NB4 (cell line): Measurements from ENCODE around the gene NOX5.

ENCODE experiments used
- DNase-seq: peaks from one replicate; pipeline ENCODE4 v3.0.0; 2010; ENCODE audit warnings: low read depth
- H3K4me3 ChIP-seq: one replicate; pipeline ENCODE4 v1.5.1; 2011; ENCODE audit warnings: mild to moderate bottlenecking, low read depth, low read length, moderate library complexity
- MYC ChIP-seq: IDR thresholded peaks from 2 replicates; pipeline ENCODE4 v1.6.1; 2011; ENCODE audit warnings: low read depth, low read length
- POLR2A ChIP-seq: IDR thresholded peaks from 2 replicates; pipeline ENCODE4 v1.6.1; 2011; ENCODE audit warnings: mild to moderate bottlenecking; ENCODE audit not compliant: insufficient read length; ENCODE audit errors: extremely low read depth
- TF ChIP-seq, protein P1 (sequence below): IDR thresholded peaks from one replicate; pipeline ENCODE4 v1.5.1; 2012; ENCODE audit warnings: low read depth, low read length
- TF ChIP-seq, protein P2 (sequence below): IDR thresholded peaks from 2 replicates; pipeline ENCODE4 v1.6.1; 2011; ENCODE audit warnings: low read depth, low read length

The NOX5 gene

DNA sequence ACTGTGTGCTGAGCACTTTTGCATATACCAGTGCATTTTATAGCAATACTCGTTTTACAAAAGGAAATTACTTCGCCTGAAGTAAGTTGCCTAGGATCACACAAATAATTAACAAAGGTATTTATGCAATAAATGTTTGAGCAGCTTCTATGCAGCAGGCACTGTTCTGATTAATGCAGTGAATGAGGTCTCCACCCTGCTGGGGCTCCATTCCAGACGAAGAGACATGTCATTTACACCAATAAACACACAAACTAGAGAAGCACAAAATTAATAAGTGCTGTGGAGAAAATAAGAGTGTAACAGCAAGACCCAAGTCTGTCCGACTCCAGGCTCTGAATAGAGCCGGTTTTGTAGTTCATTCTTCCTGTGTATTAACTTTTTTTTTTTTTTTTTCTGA, 17.5 kb downstream of the NOX5 start:
- no peak for DNase-seq
- TF ChIP-seq, protein P1, sequence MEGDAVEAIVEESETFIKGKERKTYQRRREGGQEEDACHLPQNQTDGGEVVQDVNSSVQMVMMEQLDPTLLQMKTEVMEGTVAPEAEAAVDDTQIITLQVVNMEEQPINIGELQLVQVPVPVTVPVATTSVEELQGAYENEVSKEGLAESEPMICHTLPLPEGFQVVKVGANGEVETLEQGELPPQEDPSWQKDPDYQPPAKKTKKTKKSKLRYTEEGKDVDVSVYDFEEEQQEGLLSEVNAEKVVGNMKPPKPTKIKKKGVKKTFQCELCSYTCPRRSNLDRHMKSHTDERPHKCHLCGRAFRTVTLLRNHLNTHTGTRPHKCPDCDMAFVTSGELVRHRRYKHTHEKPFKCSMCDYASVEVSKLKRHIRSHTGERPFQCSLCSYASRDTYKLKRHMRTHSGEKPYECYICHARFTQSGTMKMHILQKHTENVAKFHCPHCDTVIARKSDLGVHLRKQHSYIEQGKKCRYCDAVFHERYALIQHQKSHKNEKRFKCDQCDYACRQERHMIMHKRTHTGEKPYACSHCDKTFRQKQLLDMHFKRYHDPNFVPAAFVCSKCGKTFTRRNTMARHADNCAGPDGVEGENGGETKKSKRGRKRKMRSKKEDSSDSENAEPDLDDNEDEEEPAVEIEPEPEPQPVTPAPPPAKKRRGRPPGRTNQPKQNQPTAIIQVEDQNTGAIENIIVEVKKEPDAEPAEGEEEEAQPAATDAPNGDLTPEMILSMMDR = no peak
- TF ChIP-seq POLR2A (no peak), MYC (no peak)
- TF ChIP-seq, protein P2, sequence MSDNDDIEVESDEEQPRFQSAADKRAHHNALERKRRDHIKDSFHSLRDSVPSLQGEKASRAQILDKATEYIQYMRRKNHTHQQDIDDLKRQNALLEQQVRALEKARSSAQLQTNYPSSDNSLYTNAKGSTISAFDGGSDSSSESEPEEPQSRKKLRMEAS = no peak
- H3K4me3 ChIP-seq = no peak overlapping the region

DNA sequence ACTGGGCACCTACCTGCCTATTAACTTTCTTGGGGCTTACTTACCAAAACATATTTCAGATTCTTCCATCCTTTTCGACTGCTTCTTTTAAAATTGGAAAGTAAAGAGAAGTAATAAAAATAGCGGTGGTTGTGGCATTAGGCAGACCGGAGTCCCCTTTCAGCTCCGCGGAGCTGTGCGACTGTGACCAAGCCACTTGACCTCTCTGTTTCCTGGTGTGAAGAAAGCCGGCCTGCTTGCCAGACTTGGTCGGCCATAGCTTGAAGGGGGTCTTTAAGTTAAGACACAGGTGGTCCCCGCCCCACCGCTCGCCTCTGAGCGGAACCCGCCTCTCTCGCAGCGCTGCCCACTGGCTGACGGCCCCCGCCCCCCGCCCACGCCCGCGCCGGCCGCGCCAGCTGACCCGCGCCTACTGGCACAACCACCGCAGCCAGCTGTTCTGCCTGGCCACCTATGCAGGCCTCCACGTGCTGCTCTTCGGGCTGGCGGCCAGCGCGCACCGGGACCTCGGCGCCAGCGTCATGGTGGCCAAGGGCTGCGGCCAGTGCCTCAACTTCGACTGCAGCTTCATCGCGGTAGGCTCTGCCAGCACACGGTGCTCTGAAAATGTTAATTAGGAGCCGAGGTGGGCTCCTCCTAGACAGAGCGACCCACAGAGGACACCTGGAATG, 18.3 kb downstream of the NOX5 start:
- no peak overlapping the region for H3K4me3 ChIP-seq
- TF ChIP-seq, protein P2 = no peak
- no peak for TF ChIP-seq POLR2A
- TF ChIP-seq MYC = no peak
- TF ChIP-seq, protein P1 = no peak
- DNase-seq = no peak

DNA sequence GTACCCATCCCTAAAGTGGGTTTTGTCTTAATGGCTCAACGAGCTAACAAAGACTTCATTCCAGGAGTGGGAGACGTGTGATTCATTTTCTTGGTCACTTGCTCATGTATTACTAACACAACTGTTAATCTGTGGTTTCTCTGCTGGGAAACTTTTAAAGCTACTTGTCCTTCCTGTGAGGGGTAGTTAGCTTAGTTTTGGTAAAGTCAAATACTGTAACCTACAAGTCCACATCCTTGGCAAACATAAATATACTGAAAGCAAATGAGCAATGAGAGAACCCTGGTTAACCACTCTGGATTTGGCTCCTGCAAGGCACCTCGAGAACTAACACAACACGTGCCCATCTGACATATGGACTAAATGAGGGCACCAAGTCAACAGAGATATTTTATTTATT, 19.9 kb downstream of the NOX5 start:
- H3K4me3 ChIP-seq = no peak overlapping the region
- TF ChIP-seq, protein P2 = no peak
- TF ChIP-seq POLR2A = no peak
- no peak for TF ChIP-seq MYC
- TF ChIP-seq, protein P1 = no peak
- DNase-seq = peak; percentile 85

DNA sequence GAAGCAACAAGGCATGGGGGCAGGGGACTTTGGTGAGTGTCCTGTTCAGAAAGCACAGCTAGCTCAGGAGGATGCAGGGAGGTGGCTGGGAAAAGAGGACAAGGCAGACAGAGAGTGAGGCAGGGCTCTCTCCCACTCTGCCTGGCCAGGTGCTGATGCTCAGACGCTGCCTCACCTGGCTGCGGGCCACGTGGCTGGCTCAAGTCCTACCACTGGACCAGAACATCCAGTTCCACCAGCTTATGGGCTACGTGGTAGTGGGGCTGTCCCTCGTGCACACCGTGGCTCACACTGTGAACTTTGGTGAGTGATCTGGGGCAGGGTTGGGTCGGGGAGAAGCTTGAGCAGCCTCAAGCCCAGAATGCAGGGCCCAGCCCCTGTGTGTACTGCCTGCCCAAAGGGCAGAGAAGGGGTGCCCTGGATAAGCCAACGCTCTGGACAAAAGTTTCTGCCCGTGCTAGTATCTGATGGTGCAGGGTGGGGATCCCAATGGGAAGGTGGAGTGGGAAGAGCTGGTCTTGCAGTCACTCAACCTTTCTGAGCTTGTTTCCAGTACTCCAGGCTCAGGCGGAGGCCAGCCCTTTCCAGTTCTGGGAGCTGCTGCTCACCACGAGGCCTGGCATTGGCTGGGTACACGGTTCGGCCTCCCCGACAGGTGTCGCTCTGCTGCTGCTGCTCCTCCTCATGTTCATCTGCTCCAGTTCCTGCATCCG, 20.9 kb downstream of the NOX5 start:
- DNase-seq = no peak
- TF ChIP-seq MYC = no peak
- no peak for TF ChIP-seq POLR2A
- TF ChIP-seq, protein P1 = no peak
- TF ChIP-seq, protein P2 = no peak
- H3K4me3 ChIP-seq = no peak overlapping the region

DNA sequence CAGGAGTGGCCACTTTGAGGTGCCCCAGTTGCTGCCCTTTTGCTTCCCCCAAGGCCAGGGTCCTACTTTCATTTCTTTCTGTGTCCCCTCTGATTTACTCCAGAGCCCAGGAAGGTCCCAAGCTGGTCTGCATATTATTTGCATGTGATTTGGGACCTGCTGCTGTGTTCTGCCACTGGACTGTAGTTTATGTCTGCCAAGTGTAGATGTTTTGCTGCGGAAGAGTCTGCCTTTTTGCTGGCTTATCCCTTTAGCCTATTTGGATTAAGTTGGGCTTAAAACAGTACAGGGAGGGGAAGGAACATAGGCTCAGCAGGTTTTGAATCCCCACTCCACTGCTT, 21.4 kb downstream of the NOX5 start:
- no peak for TF ChIP-seq POLR2A
- TF ChIP-seq, protein P2 = no peak
- TF ChIP-seq, protein P1 = no peak
- TF ChIP-seq MYC = no peak
- no peak for DNase-seq

More for the DNA sequence above, 21.4 kb downstream of the NOX5 start:
- no peak overlapping the region for H3K4me3 ChIP-seq
